GM18520 (cell line): Measurements from ENCODE around the gene CCDC33.
"Not testable (repeated sequence)": the region's sequence is repeated elsewhere in the genome, so short reads cannot be mapped to it uniquely, and the experiment has no call there.

ENCODE experiments used
- ATAC-seq: cut with Tn5 transposase; IDR thresholded peaks from one replicate; pipeline ENCODE4 v1.9.1; 2021; ENCODE audit not compliant: unreplicated experiment

CCDC33 gene

DNA sequence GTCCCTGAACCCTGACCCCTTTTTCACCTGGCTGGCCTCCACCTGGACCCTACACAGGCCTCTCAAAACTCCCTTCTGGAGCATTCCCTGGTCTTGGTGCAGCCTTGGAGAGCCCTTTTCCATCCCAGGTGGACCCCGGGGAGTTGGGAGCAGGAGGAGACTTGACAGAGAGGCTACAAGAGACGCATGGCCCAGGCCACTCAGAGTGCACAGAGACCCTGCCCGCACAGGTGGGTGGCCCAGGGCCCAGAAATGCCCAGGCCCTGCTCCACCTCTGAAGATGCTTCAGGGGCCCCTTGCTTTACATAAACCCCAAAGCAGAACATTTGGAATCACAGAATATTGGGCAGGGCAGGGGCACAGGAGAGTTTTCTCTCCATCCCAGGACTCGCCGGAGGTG is 97.0 kb downstream of the CCDC33 start:
- ATAC-seq = no peak

DNA sequence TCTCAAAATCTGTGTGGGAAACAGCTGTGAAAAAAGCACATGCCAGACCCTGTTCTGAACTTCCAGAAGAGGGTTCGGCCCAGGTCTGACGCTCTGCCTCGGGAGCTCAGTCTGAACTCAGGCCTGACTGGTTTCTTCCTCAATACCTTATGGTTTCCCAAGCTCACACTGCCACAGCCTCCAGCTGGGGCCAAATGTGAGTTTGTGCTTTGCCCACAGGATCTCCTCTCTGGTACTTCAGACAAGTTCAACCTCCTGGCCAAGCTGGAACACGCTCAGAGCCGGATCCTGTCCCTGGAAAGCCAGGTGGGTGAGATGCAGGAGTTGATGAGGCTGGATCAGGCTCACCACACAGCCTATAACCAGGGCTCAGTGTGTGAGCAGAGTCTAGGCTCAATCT is 97.5 kb downstream of the CCDC33 start:
- no peak for ATAC-seq

DNA sequence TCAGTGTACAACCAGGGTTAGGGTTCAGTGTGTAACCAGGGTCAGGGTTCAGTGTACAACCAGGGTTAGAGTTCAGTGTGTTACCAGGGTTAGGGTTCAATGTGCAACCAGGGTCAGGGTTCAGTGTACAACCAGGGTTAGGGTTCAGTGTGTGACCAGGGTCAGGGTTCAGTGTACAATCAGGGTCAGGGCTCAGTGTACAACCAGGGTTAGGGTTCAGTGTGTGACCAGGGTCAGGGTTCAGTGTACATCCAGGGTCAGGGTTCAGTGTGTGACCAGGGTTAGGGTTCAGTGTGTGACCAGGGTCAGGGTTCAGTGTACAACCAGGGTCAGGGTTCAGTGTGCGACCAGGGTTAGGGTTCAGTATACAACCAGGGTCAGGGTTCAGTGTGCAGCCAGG is 98.0 kb downstream of the CCDC33 start:
- ATAC-seq = no peak

- no peak for ATAC-seq
Observed at GRCh38 chr15:74335396-74335795, 99.3 kb downstream of the CCDC33 start.

DNA sequence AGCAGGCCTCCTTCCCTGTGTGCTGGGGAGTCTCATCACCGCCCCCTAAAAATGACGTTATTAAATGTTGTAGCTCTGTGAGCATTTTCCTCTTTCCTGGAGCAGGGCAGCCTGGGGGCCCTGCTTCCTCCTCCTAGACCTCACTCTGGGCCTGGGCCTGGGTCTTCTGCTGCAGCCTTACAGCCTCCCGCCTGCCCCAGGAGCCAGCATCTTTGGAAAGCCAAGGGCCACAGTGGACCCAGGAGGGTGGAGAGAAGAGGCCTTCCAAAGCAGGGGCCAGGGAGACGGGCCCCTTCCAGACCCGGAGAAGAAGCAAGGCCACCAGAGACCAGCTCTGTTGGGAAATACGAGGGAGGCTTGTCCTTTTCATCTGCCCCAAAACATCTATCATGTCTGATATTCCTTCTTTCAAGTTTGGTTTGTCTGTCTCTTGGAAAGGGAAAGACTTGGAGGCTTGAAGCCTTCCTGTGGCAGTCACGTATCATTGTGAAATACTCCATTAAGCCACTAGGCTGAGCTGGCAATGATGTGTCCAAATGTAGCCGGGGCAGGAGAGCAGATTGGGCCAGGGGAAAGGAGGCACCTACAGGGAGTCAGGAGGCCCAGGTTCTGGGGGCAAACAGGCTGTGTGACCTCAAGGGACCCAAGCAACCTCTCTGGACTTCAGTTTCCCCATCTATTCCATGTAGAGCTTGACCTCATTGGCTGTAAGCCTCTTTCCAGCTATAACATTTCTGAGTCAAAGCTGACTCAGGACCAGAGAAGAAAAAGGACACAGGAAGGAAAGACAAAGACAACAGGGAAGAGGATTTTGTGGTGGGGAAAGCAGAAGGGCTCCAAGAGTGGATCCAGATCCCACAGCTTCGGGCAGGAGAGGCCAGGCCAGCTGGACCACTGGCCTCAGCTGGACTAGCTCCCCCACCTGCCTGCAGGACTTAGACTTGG is 100.2 kb downstream of the CCDC33 start:
- ATAC-seq = no peak

GRCh38 chr15:74337146-74337545 is 101.0 kb downstream of the CCDC33 start:
- ATAC-seq = no peak

GRCh38 chr15:74337607-74338211 is 101.6 kb downstream of the CCDC33 start:
- ATAC-seq = no peak

DNA sequence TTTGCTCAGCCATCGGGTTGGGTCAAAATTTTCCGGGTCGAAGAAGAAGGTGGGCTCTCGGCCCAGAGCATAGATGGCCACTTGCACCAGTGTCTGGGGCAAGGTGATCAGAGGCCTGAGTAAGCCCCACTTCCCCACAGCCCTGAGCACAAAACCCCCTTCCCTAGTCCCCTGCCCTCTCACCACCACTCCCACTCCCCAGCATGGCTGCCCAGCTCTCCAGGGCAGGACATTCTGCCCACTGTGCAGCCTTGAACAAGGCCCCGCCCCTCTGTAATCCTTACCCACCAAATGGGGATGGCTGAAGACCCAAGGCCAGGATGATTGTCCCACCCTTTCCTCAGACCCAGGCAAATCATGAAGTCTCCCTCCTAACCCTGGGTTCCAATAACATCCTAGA is 102.5 kb downstream of the CCDC33 start:
- ATAC-seq = no peak

DNA sequence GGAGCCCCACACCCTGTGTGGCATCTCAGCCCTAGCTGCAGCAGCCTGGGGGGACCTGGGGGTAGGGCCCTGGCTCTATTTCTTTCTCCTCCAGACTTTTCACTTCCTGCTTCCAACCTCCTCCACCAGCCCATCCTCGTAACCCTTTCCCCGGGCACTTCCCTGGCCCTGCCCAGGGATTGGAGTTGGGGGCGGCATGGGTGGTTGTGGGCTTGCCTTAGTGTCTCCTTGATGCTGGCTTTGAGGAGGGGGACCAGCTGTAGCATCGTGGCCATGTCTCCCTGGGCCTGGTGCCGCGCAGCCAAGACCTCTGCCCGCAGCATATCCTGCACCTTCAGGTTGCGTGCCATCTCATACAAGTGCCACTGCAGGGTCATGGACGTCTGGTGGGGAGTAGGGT is 103.2 kb downstream of the CCDC33 start:
- ATAC-seq = no peak

DNA sequence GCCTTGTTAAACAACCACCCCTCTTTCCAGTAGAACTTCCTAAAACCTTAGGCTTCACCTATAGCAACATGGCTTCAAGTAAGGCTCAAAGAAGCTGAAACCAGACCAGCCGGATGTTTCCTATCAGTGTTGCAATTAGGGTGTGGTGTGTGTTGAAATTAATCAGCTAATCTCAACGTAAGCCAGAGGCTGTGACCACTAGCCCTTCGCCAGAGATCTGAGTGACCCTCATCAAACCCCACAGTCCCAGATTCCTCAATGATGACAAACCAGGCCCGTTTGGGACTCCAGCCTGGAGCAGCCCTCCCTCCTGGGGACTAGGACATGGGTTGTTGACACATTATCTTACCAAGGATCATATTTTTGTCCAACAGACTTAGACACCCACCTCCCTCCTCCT is 104.0 kb downstream of the CCDC33 start:
- no peak for ATAC-seq

GRCh38 chr15:74343127-74343796 is 107.1 kb downstream of the CCDC33 start:
- ATAC-seq = no peak

DNA sequence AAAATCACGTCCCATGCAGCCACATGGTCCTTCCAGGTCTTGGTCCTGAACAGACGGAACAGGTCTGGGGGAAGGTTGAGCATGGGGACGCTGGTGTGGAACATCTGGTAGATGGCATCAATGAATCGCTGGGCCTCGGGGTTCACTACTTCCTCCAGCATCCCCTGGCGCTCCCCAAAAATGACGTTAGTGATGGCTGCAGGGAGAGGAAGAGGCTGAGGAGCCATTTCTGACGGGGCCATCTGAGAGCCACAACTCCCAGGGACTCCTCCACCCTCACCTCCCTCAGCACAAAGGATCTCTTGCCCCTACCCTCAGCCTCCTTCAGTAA is 107.6 kb downstream of the CCDC33 start:
- ATAC-seq = no peak

DNA sequence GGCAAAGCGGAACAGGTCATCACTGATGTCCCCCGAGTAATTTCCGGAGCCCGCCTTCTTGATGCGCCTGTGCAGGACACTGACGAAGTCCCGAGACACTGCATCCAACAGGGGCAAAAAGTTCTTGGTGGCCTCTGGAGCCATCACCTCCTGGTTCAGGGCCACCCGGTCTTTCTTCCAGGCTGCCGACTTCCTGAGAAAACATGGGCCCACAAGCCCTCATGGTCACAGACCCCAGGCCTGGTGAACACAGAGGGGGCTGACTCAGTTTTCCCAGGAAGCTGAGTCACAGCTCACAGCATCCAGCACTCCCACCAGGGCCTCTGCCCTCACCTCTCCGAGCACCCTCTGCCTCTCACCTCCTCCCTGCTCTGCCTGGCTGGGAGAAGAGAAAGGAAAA is 108.9 kb downstream of the CCDC33 start:
- ATAC-seq = no peak

DNA sequence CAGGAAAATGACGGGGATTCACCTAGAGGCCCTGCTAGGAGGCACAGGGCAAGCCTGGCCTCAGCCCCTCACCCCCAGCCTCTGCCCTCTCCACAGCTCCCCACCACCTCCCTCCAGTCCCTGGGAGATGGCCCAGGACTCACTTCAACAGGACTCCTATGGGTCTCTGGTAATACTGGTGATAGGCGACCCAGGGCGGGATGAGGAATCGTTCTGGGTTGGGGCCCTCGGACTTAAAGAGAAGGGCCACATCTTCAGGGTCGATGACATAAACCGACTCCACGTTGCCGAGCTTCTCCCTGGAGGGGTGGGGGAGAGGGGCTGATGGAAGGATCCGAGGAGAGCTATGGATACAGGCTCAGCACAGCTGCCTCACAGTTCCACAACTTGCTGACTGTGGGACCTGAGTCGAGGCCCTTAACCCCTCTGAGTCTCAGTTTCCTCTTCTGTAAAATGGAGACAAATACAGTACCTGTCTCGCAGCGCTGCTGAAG is 111.7 kb downstream of the CCDC33 start:
- no peak for ATAC-seq

GRCh38 chr15:74349241-74349778 is 113.2 kb downstream of the CCDC33 start:
- no peak for ATAC-seq

GRCh38 chr15:74350295-74351275 is 114.5 kb downstream of the CCDC33 start:
- no peak for ATAC-seq

GRCh38 chr15:74351670-74352069 is 115.5 kb downstream of the CCDC33 start:
- ATAC-seq = no peak

- ATAC-seq = no peak
Observed at GRCh38 chr15:74352393-74352910, 116.3 kb downstream of the CCDC33 start.

DNA sequence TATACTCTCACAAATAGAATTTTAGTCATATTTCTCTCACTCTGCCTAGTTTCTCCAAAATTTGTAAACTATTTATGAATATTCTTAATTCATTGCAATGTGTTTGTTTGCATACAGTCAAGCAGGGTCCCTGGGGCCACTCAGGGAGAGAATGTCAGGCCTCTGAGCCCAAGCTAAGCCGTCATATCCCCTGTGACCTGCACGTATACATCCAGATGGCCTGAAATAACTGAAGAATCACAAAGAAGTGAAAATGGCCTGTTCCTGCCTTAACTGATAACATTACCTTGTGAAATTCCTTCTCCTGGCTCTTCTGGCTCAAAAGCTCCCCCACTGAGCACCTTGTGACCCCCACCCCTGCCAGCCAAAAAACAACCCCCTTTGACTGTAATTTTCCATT is 117.9 kb downstream of the CCDC33 start:
- ATAC-seq = not testable (repeated sequence)

- ATAC-seq = not testable (repeated sequence)
Observed at GRCh38 chr15:74356050-74356449, 119.9 kb downstream of the CCDC33 start.
